NCI-H345 treated with DMSO at 0.1 percent for 48 hours (cell line): ENCODE results near the gene TARS1.
"Not testable (repeated sequence)": the region's sequence is repeated elsewhere in the genome, so short reads cannot be mapped to it uniquely, and the experiment has no call there.

Experiments
- DNase-seq: peaks from one replicate; lab custom pipeline; 2025; ENCODE audit not compliant: unreplicated experiment; lab: John Stamatoyannopoulos, UW

Gene TARS1

DNA sequence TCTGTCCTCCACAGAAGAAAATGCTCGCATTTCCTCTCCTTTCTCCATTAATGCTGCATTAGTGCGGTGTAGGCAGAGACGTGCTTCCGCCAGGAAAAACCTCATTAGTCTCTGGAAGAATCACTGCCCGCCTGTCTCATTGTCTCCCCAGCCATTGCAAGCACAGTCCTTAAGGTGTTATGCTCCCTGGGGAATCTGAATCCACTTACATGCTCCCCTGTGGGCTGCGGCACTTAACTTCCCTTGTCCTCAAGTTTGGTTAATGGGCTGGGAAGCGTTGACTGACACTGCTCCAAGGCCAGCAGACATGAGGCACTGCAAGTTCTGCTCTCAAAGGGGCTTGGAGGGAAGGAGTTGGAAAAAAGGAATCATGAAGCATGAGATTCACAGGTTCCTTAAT lies 41.6 kb downstream of the TARS1 start:
- no peak for DNase-seq

DNA sequence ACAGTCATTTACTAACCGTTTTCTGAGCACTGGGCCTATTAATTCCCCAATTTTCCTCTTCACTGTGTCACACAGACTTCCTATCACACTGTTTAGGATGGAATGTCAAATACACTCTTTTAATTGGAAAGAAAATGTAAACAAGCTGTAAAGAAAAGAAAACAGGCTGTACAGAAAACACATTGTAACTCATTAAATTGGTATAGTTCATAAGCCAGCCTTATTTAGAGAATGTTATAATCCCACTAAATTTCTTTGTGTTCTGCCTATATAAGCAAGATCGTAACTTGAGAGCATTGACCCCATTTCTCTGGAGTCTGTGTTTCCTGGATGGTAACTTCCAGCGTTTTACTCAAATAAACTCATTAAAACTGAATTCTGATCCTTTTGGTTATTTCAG lies 46.5 kb downstream of the TARS1 start:
- DNase-seq: no peak

DNA sequence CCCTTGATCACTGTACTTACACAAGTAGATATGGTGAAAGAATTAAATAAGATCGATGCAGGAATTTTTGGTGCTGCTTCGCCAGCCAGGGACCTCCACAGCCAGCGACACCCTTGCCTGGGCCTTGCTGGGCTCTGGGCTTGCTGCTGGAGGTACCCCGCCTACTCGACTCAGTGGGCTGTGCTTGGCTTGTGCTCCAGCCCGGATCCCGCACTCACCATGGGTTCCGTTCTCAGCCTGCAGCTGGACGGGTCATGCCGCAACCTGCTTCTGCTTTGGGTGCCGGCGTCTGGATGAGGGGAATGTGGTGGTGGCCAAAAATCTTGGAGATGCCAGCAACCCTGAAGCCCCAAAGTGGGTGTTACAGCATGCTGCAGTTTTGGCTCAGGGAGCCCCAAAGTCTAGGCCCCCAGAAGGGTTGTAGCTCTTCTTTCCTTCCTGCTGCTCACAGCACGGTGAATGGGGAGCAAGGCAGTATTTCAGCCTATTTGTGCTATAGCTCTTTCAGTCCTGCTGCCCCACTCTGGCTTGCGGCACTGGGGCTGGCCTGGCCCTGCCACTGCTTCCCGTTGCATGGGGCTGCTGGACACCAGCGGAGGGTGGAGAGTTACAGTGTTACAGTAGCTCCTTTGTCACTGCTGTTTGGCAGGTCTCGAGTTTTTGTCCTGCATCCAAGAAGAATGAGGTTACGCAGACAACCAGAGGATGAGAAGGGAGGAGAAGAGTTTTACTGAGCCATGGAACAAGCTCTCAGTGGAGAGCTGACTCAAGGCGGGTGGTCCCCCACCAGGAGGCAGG lies 48.0 kb downstream of the TARS1 start:
- DNase-seq: no peak

DNA sequence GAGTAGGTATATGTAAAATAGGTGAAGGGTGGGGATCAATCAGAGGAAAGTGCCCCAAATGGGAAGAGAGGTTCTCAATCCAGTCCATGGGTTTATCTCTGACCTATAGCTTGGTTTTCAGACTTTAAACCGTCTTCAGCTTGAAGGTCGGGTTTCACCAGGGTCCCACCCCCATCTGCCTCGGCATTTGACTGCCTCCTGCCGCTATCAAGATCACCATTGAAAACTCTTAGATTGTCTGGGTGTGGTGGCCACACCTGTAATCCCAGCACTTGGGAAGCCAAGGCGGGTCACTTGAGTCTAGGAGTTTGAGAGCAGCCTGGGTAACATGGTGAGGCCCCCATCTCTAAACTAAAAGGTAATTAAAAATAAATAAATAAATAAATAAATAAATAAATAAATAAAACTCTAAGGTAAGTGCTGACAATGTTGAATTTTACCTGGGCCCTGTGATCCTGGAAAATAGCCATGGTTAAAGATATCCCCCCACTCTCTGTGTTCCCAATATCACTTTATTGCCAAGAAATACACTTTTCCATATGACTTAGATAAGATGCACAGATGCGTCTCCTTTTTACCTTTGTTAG lies 48.8 kb downstream of the TARS1 start:
- DNase-seq: no peak

DNA sequence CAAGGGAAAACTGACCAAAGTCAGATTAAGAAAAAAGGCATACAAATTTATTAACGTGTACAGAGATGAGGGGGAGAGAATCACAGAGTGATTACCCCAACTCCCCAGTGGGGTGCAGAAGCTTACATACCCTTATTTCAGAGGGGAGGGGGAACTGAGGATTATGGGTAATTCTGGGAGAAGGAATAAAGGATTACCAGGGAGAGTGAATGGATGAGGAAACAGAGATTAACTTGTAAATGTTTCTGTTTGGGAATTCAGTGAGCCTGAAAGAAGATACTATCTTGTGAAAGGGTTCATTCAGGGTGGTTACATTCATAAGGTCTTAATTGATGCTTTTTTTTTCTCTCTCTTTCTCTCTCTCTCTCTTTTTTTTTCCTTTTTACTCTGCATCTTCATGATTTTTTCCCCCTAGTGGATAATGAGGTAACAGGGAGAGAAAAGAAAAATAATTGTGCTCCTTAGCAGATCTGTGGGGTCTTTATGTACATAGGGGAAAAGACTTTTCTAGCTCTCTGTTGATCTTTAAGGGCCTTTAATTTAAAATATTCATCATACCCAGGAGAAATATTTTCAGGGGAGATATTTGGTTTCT lies 49.4 kb downstream of the TARS1 start:
- no peak for DNase-seq

DNA sequence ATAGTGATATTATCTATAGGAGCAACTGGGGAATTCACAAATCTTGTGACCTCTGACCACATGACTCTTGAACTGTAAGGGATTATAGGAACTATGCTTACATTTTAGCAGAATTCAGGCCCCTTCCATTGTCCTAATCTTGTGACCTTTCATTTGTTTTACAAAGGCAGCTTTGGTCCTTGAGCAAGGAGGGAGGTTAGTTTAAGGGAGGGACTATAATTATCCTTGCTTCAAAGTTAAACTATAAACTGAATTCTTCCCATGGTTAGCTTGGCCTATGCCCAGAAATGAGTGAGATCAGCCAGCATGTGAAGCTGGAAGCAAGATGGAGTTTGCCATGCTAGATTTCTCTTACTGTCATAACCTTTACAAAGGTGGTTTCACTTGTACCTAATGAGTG lies 51.2 kb downstream of the TARS1 start:
- no peak for DNase-seq

DNA sequence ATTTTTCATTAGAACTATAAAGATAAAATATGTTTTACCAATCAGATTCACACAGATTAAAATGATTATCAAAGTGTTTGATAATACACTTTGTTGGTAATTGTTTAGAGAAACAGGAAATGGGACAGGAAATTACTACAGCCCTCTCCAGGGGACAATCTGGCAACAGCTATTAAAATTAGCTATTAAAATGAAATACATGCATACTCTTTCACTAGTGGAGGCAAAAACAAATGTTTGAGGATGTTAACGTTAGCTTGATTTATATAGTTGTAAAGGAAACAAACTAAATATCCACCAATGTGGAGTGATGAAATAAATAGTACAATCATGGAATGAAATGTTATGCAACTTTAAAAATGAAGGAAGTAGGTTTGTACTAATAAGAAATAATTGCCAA lies 53.7 kb downstream of the TARS1 start:
- DNase-seq: no peak

DNA sequence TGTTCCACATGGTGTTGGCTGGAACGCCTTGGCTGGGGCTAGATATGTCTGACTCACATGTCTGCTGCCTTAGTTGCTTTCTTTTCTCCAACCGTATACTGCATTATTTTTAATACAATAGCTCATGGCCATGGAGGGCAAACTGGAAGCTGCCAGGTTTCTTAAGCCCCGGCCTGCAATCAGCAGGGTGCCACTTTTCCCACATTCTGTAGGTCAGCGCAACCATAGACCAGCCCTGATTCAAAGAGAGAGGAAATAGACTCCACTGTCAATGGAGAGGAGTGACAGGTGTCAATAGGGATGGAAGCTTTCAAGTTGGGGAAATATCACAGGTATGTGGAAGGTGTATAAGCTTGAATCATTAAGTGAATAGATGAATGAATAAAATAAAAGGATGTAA lies 60.5 kb downstream of the TARS1 start:
- no peak for DNase-seq

DNA sequence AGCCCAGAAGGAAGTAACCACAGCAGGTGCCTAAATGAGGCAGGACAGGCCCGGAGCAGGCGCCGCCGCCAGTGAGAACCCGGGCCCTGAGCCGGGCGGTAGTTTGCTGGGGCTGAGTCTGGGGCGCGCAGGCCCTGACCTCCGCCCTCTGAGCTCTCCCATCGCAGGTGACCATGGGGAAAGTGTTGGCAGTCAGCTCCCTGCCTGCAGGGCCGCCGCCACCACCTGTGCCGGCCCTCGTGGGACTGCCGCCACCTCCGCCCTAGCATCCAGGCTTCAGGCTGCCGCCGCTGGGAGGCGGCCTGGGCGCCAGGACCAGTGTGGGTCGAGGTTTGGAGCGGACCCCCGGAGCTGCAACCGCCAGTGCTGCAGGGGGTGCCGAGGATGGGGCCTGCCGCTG lies 61.1 kb downstream of the TARS1 start:
- DNase-seq: no peak

DNA sequence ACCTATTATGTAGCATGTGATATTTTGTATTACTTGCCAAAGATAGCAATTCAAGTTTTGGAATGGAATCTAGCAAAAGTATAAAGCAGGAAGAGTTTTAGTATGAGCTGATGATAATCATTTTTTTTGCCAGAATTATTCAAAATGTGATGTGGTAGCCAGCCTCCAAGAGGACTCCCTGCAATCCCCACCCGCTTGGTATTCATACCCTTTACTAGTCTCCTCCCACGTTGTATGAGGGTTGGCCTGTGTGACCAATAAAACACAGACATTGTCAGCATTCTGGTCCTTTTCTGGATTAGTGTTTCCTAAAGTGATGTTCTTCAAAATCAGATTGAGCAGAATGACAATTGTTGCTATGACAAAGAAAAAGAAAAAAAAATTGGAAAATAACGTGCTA lies 63.8 kb downstream of the TARS1 start:
- DNase-seq: no peak

DNA sequence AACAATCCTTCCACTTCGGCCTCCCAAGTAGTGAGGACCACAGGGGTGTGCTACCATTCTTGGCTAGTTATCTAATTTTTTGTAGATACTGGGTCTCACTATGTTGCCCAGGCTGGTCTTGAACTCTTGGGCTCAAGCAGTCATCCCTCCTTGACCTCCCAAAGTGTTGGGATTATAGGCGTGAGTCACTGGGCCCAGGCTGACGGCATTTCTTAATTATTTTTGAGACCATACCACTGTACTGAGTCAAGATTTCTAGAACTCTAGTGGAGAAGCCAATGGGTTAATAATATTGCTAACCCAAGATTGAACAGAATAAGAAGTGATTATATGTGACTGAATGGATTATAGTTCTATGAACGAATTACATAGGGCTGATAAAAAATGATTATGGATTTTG lies 66.7 kb downstream of the TARS1 start:
- no peak for DNase-seq

DNA sequence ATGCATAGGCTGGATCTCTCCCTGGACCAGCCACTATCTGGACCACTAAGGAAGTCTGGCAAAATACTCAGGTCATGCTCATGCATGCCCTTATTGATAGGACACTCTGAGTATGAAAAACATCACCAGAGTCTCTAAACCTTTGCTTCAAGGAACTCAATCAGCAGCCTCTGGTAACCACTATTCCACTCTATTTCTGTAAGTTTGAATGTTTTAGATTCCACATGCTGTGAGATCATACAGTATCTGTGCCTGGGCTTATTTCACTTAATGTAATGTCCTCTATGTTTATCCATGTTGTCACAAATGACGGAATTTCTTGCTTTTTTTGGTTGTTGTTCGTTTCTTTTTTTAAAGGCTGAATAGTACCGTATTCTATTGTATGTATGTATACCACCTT lies 68.3 kb downstream of the TARS1 start:
- DNase-seq: no peak

DNA sequence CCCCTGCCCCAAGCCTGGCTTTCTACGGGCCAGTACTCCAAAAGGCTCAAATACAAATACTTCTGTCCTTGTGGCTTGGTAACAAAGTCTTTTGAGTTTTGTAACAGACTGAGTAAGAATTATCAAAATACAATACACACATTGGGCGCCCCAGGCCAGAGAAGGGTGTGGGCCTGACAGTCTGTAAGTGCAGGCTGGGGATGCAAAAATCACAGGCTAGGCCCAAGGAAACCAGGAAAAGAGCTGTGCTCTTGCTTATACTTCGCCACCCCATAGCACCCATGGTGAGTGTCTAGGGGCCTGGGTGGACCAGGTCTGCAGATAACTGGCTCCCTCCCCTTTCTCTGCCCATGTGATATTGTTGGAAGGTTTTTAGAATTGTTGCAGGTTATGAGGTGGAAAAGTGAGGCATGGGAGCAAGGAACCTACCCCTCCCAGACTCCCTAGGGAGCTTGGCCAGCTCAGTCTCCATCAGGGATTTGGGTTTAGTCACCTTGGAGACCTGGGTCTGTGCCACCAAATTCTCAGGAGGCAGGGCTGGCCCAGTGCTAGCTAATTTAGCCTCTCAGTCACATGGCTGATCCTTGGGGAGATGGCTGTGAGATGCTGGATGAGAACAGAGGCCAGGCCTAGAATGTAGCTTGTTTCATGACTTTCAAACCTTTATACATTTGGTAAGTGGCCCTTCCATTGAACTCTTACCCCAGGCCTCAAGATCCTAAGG lies 72.9 kb downstream of the TARS1 start:
- DNase-seq: no peak

DNA sequence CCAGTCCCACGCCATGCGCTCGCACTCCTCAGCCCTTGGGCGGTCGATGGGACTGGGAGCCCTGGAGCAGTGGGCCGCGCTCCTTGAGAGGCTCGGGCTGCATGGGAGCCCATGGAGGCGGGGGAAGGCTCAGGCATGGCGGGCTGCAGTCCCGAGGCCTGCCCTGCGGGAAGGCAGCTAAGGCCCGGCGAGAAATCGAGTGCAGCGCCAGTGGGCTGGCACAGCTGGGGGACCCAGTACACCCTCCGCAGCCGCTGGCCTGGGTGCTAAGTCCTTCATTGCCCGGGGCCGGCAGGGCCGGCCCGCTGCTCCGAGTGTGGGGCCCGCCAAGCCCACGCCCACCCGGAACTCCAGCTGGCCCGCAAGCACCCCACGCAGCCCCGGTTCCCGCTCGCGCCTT lies 74.6 kb downstream of the TARS1 start:
- DNase-seq: not testable (repeated sequence)

DNA sequence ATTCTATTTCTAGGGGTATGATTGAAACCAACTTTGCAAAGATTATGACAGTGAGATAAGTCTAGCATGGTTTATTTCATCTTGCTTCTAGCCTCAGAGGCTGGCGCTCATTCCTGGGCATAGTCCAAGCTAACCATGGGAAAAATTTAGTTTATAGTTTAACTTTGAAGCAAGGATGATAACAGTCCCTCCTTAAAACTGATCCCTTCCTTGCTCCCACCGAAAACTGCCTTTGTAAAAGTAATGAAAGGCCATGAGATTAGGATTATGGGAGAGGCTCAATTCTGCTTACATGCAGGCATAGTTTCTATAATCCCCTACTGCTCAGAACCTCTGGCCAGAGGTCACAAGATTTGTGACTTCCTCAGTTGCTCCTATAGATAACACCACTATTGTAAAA lies 75.7 kb downstream of the TARS1 start:
- no peak for DNase-seq
